DOHH2 (cell line): Measurements from ENCODE around the gene STMN3.

Source experiments
- H3F3A ChIP-seq: fragments of 200-600 bp; sonication (generic), shearing (Covaris generic); 2 replicates; pipeline ENCODE4 v1.6.0; 2016; ENCODE audit warnings: antibody characterized with exemption, mild to moderate bottlenecking; ENCODE audit not compliant: control insufficient read depth, insufficient read depth
- H3K27ac ChIP-seq: fragments of 200-600 bp; sonication (generic); 2 replicates; pipeline ENCODE4 v1.5.1; 2014; ENCODE audit warnings: low read depth, mild to moderate bottlenecking, low read length, moderate library complexity
- H3K27me3 ChIP-seq: fragments of 200-600 bp; sonication (generic); 2 replicates; pipeline ENCODE4 v1.6.1; 2014; ENCODE audit warnings: mild to moderate bottlenecking, low read length, mixed read lengths; ENCODE audit not compliant: control insufficient read depth
- H3K36me3 ChIP-seq: fragments of 200-600 bp; sonication (generic); 2 replicates; pipeline ENCODE4 v1.6.1; 2014; ENCODE audit warnings: mild to moderate bottlenecking, low read length, moderate library complexity, mixed read lengths; ENCODE audit not compliant: control insufficient read depth
- H3K4me1 ChIP-seq: fragments of 200-600 bp; sonication (generic); 2 replicates; pipeline ENCODE4 v1.6.1; 2014; ENCODE audit warnings: mild to moderate bottlenecking, low read length, mixed read lengths; ENCODE audit not compliant: control insufficient read depth
- H3K4me2 ChIP-seq: fragments of 200-600 bp; sonication (generic); 2 replicates; pipeline ENCODE4 v1.6.0; 2014; ENCODE audit warnings: mild to moderate bottlenecking, low read length, moderate library complexity
- H3K4me3 ChIP-seq: fragments of 200-600 bp; sonication (generic); 2 replicates; pipeline ENCODE4 v1.5.1; 2014; ENCODE audit warnings: mild to moderate bottlenecking, low read length, mixed read lengths
- H3K79me2 ChIP-seq: fragments of 200-600 bp; sonication (generic); 2 replicates; pipeline ENCODE4 v1.6.1; 2014; ENCODE audit warnings: mild to moderate bottlenecking, low read length, mixed read lengths; ENCODE audit not compliant: control insufficient read depth
- H3K9me2 ChIP-seq: fragments of 200-600 bp; sonication (generic); replicated peaks from 2 replicates; pipeline ENCODE4 v1.6.1; 2014; ENCODE audit warnings: mild to moderate bottlenecking, low read length, mixed read lengths; ENCODE audit not compliant: control insufficient read depth
- H3K9me3 ChIP-seq: fragments of 200-600 bp; sonication (generic); 2 replicates; pipeline ENCODE4 v1.6.1; 2014; ENCODE audit warnings: antibody characterized with exemption, low read length, mixed read lengths; ENCODE audit not compliant: control insufficient read depth, insufficient read depth
- H4K20me1 ChIP-seq: fragments of 200-600 bp; sonication (generic); 2 replicates; pipeline ENCODE4 v1.6.0; 2014; ENCODE audit warnings: low read depth, mild to moderate bottlenecking, antibody characterized with exemption, low read length, moderate library complexity; ENCODE audit not compliant: control insufficient read depth, insufficient read depth
- CTCF ChIP-seq: fragments of 200-600 bp; sonication (generic); IDR thresholded peaks from one replicate; pipeline ENCODE4 v1.5.1; 2014; ENCODE audit warnings: antibody characterized with exemption, mild to moderate bottlenecking, low read depth, low read length; ENCODE audit not compliant: poor library complexity, severe bottlenecking
- EZH2phosphoT487 ChIP-seq: fragments of 200-600 bp; sonication (generic); IDR thresholded peaks from 2 replicates; pipeline ENCODE4 v1.6.1; 2017; ENCODE audit warnings: borderline replicate concordance, mild to moderate bottlenecking, antibody characterized with exemption, low read length, moderate library complexity, mixed read lengths

STMN3 gene

GRCh38 chr20:63627751-63628245 lies 25.4 kb downstream of the STMN3 start:
- H3K36me3 ChIP-seq, result peaks cover 24% of the 10 kb centered on the region
- peaks cover 45% of the 10 kb centered on the region for H3K4me1 ChIP-seq
- TF ChIP-seq CTCF, result no peak
- no peak for TF ChIP-seq EZH2phosphoT487
- peak overlapping the region; percentile 90 for H3K4me2 ChIP-seq
- H3F3A ChIP-seq, result peaks cover 17% of the 10 kb centered on the region; the same call in 1 of the 2 replicates
- H4K20me1 ChIP-seq, result no peaks in the 10 kb centered on the region
- no peaks in the 10 kb centered on the region for H3K9me2 ChIP-seq
- H3K9me3 ChIP-seq, result no peaks in the 10 kb centered on the region
- H3K4me3 ChIP-seq, result peak overlapping the region; percentile 98
- H3K79me2 ChIP-seq, result peaks cover 60% of the 10 kb centered on the region
- no peaks in the 10 kb centered on the region for H3K27me3 ChIP-seq
- peak overlapping the region; percentile 67 for H3K27ac ChIP-seq

GRCh38 chr20:63627129-63627750 lies 26.0 kb downstream of the STMN3 start:
- H3K4me2 ChIP-seq, result peak overlapping the region; percentile 90
- peaks cover 45% of the 10 kb centered on the region for H3K4me1 ChIP-seq
- H4K20me1 ChIP-seq, result no peaks in the 10 kb centered on the region

GRCh38 chr20:63626424-63627128 lies 26.6 kb downstream of the STMN3 start, which contains the start of gene GMEB2:
Gene GMEB2 (minus strand): TSS chr20:63627101. CDS start chr20:63619397, 7,704 bp downstream.
- no peak for TF ChIP-seq CTCF
- no peak for TF ChIP-seq EZH2phosphoT487
- no peaks in the 10 kb centered on the region for H3K27me3 ChIP-seq
- peaks cover 17% of the 10 kb centered on the region; the same call in 1 of the 2 replicates for H3F3A ChIP-seq
- peak within 1 kb of the TSS; percentile 72 for H3K27ac ChIP-seq
- H3K4me3 ChIP-seq, result peak within 1 kb of the TSS; percentile 98
- peaks cover 24% of the 10 kb centered on the region for H3K36me3 ChIP-seq
- peaks cover 44% of the 10 kb centered on the region for H3K4me1 ChIP-seq
- peak within 1 kb of the TSS; percentile 90 for H3K4me2 ChIP-seq
- H4K20me1 ChIP-seq, result no peaks in the 10 kb centered on the region
- H3K79me2 ChIP-seq, result peaks cover 72% of the 10 kb centered on the region
- no peaks in the 10 kb centered on the region for H3K9me3 ChIP-seq
- H3K9me2 ChIP-seq, result no peaks in the 10 kb centered on the region

More at GRCh38 chr20:63627129-63627750, 26.0 kb downstream of the STMN3 start:
- Histone ChIP-seq H3K36me3 (peaks cover 24% of the 10 kb centered on the region), H3K79me2 (peaks cover 65% of the 10 kb centered on the region), H3K4me3 (peak overlapping the region; percentile 98), H3K9me3 (no peaks in the 10 kb centered on the region), H3K9me2 (no peaks in the 10 kb centered on the region), H3F3A (peaks cover 17% of the 10 kb centered on the region; the same call in 1 of the 2 replicates), H3K27ac (peak overlapping the region; percentile 67), H3K27me3 (no peaks in the 10 kb centered on the region)
- TF ChIP-seq CTCF (no peak), EZH2phosphoT487 (no peak)
